IPS-20b (cell line): Measurements from ENCODE around the gene CFAP46.
"Not testable (repeated sequence)": the region's sequence is repeated elsewhere in the genome, so short reads cannot be mapped to it uniquely, and the experiment has no call there.

Experiments used
- H3K27ac ChIP-seq: one replicate; pipeline ENCODE4 v1.5.1; 2013; ENCODE audit warnings: low read length
- H3K27me3 ChIP-seq: 2 replicates; pipeline ENCODE4 v1.6.1; 2013; ENCODE audit warnings: mild to moderate bottlenecking, low read length, inconsistent platforms; ENCODE audit not compliant: insufficient read depth
- H3K36me3 ChIP-seq: 2 replicates; pipeline ENCODE4 v1.6.1; 2013; ENCODE audit warnings: low read depth, mild to moderate bottlenecking, inconsistent platforms, low read length, moderate library complexity; ENCODE audit not compliant: insufficient read depth
- H3K4me1 ChIP-seq: 2 replicates; pipeline ENCODE4 v1.6.1; 2013; ENCODE audit warnings: mild to moderate bottlenecking, control low read depth, inconsistent platforms, low read length, moderate library complexity; ENCODE audit not compliant: insufficient read depth
- H3K4me3 ChIP-seq: 2 replicates; pipeline ENCODE4 v1.5.1; 2013; ENCODE audit warnings: mild to moderate bottlenecking, low read length, inconsistent platforms
- H3K9ac ChIP-seq: 2 replicates; pipeline ENCODE4 v1.6.1; 2013; ENCODE audit warnings: low read depth, mild to moderate bottlenecking, inconsistent platforms, low read length, moderate library complexity
- H3K9me3 ChIP-seq: 2 replicates; pipeline ENCODE4 v1.6.1; 2013; ENCODE audit warnings: mild to moderate bottlenecking, low read depth, low read length, inconsistent platforms; ENCODE audit not compliant: insufficient read depth

CFAP46 gene

GRCh38 chr10:132965411-132966057 lies 23.2 kb upstream of the CFAP46 start:
- H3K36me3 ChIP-seq = no peaks in the 10 kb centered on the region
- no peak overlapping the region for H3K9ac ChIP-seq
- H3K27ac ChIP-seq = no peak overlapping the region
- H3K4me3 ChIP-seq = no peak overlapping the region
- H3K27me3 ChIP-seq = peaks cover 12% of the 10 kb centered on the region; the same call in 1 of the 2 replicates
- H3K9me3 ChIP-seq = no peaks in the 10 kb centered on the region
- H3K4me1 ChIP-seq = no peaks in the 10 kb centered on the region; the same call in 1 of the 2 replicates

- H3K27ac ChIP-seq, H3K4me1 ChIP-seq, H3K9ac ChIP-seq, H3K9me3 ChIP-seq, H3K36me3 ChIP-seq: not testable (repeated sequence)
- H3K4me3 ChIP-seq = peak overlapping the region; percentile 16; the same call in 1 of the 2 replicates
- H3K27me3 ChIP-seq = peaks cover 12% of the 10 kb centered on the region; the same call in 1 of the 2 replicates
Observed at GRCh38 chr10:132964707-132965410, 22.5 kb upstream of the CFAP46 start.

GRCh38 chr10:132964231-132964630 lies 21.9 kb upstream of the CFAP46 start:
- Histone ChIP-seq H3K27me3 (peaks cover 12% of the 10 kb centered on the region; the same call in 1 of the 2 replicates), H3K9ac (no peak overlapping the region), H3K4me3 (no peak overlapping the region; the same call in 1 of the 2 replicates), H3K9me3 (no peaks in the 10 kb centered on the region), H3K27ac (no peak overlapping the region), H3K36me3 (no peaks in the 10 kb centered on the region), H3K4me1 (no peaks in the 10 kb centered on the region; the same call in 1 of the 2 replicates)

- Histone ChIP-seq H3K9me3 (no peaks in the 10 kb centered on the region), H3K27ac (no peak overlapping the region), H3K9ac (no peak overlapping the region), H3K4me3 (no peak overlapping the region), H3K27me3 (peaks cover 12% of the 10 kb centered on the region; the same call in 1 of the 2 replicates), H3K36me3 (no peaks in the 10 kb centered on the region), H3K4me1 (no peaks in the 10 kb centered on the region; the same call in 1 of the 2 replicates)
Observed at GRCh38 chr10:132963430-132963960, 21.1 kb upstream of the CFAP46 start.

DNA sequence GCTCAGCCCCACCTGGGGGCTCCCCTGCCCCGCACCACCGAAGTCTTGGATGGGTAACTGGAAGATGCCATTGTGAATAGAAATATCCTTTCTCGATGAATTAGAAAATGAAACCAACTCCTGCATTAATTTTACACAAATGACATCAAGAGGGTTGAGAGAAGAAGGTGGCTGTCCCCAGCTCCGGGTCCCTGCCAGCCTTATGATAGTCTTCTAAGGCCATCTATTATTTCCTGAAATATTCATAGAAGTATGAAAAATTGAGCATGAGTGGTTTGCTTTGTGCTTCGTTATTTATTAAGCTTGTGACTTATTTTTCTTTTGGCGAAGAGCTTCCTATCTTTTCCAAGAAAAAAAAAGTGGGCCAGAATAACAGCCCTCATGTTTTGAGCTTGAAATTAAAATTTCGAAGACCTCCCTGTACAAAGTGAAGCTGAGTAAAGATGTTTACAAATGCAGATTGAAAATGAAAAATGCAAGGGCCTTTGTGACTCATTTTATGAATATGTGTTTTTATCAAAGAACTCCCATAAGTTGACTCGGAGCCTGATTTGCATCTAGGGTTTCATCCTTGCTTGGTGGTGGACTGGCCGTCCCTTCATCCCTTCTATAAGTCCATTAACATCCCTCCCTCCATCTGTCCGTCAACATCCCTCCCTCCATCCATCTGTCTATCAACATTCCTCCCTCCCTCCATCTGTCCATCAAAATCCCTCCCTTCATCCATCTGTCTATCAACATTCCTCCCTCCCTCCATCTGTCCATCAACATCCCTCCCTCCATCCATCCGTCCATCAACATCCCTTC lies 20.5 kb upstream of the CFAP46 start:
- Histone ChIP-seq H3K4me1 (no peaks in the 10 kb centered on the region; the same call in 1 of the 2 replicates), H3K9ac (no peak overlapping the region; the same call in 1 of the 2 replicates), H3K27ac (no peak overlapping the region), H3K9me3 (no peaks in the 10 kb centered on the region), H3K36me3 (no peaks in the 10 kb centered on the region), H3K27me3 (peaks cover 12% of the 10 kb centered on the region; the same call in 1 of the 2 replicates), H3K4me3 (peak overlapping the region; percentile 56; the same call in 1 of the 2 replicates)

DNA sequence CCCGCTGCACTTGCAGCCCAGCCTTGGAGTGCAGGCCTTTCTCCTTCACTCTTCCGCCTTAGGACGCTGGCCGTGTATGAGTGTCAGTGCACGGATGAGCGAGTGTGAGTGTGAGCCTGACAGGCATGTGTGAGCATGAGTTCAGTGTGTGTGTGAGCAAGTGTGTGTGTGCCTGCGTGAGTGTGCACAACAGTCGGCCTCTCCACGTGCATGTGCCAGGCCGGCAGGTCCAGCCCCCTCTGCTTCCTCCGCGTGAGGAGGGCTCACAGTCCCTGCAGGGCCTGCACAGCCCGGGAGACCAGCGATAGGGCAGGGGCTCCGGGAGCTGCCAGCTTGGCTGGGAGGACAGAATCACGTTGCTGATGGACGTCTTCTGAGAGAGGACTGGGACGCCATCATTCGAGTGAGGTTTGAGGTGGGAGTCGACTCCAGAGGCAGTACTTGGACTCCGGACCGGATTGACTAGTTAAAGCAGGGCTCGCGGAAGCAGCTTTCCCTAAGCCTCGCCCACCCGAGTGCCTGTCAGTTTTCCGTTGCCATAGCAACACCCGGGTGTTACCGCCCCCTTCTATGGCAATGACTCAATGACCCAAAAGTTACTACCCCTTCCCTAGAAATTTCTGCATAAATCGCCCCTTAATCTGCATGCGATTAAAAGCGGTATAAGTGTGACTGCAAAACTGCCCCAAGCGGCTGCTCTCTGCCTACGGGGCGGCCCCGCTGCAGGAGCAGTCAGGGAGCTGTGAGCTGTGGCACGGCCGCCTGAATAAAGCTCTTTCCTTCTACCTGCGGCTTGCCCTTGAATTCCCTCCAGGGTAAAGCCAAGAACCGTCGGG lies 19.6 kb upstream of the CFAP46 start:
- H3K4me1 ChIP-seq = no peaks in the 10 kb centered on the region; the same call in 1 of the 2 replicates
- no peaks in the 10 kb centered on the region for H3K36me3 ChIP-seq
- H3K9ac ChIP-seq = peak overlapping the region; percentile 47; the same call in 1 of the 2 replicates
- peaks cover 12% of the 10 kb centered on the region; the same call in 1 of the 2 replicates for H3K27me3 ChIP-seq
- H3K4me3 ChIP-seq = peak overlapping the region; percentile 56; the same call in 1 of the 2 replicates
- no peak overlapping the region for H3K27ac ChIP-seq
- H3K9me3 ChIP-seq = no peaks in the 10 kb centered on the region

DNA sequence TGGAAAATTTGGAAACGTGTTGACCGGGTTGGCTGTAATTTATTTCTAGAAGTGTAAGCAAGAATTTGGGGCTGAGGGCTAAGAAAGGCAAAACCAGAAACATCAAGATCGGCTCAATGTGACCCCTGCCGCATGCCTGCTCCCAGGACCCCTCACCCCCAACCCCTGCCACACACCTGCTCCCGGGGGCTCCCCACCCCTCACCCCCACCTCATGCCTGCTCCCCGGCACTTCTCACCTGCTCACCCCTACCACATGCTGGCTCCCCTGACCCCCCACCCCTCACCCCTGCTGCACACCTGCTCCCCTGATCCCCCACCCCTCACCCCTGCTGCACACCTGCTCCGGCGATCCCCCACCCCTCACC lies 19.0 kb upstream of the CFAP46 start:
- no peak overlapping the region for H3K9ac ChIP-seq
- H3K36me3 ChIP-seq = no peaks in the 10 kb centered on the region
- H3K4me1 ChIP-seq = no peaks in the 10 kb centered on the region; the same call in 1 of the 2 replicates
- H3K4me3 ChIP-seq = no peak overlapping the region
- no peaks in the 10 kb centered on the region for H3K9me3 ChIP-seq
- no peak overlapping the region for H3K27ac ChIP-seq
- peaks cover 12% of the 10 kb centered on the region; the same call in 1 of the 2 replicates for H3K27me3 ChIP-seq

GRCh38 chr10:132960631-132961419 lies 18.5 kb upstream of the CFAP46 start:
- Histone ChIP-seq H3K4me3 (no peak overlapping the region), H3K9me3 (no peaks in the 10 kb centered on the region), H3K27me3 (peaks cover 12% of the 10 kb centered on the region; the same call in 1 of the 2 replicates), H3K9ac (no peak overlapping the region), H3K36me3 (no peaks in the 10 kb centered on the region), H3K27ac (no peak overlapping the region), H3K4me1 (no peaks in the 10 kb centered on the region; the same call in 1 of the 2 replicates)

GRCh38 chr10:132960071-132960472 lies 17.7 kb upstream of the CFAP46 start:
- Histone ChIP-seq H3K27me3 (peaks cover 12% of the 10 kb centered on the region; the same call in 1 of the 2 replicates), H3K4me1 (no peaks in the 10 kb centered on the region; the same call in 1 of the 2 replicates), H3K36me3 (no peaks in the 10 kb centered on the region), H3K9me3 (no peaks in the 10 kb centered on the region), H3K27ac (no peak overlapping the region), H3K4me3 (no peak overlapping the region), H3K9ac (no peak overlapping the region)

- H3K27me3 ChIP-seq = peaks cover 8% of the 10 kb centered on the region; the same call in 1 of the 2 replicates
Observed at GRCh38 chr10:132959559-132959961, 17.2 kb upstream of the CFAP46 start.

More at GRCh38 chr10:132959559-132959961, 17.2 kb upstream of the CFAP46 start:
- Histone ChIP-seq H3K9ac (no peak overlapping the region), H3K4me1 (no peaks in the 10 kb centered on the region; the same call in 1 of the 2 replicates), H3K27ac (no peak overlapping the region), H3K4me3 (no peak overlapping the region), H3K9me3 (no peaks in the 10 kb centered on the region), H3K36me3 (no peaks in the 10 kb centered on the region)
